HG02943 (cell line): ENCODE results near the gene BANP.
"Not testable (repeated sequence)": the region's sequence is repeated elsewhere in the genome, so short reads cannot be mapped to it uniquely, and the experiment has no call there.

ENCODE experiments used
- ATAC-seq: cut with Tn5 transposase; IDR thresholded peaks from one replicate; pipeline ENCODE4 v1.9.1; 2021; ENCODE audit warnings: mild to moderate bottlenecking, low read depth, moderate library complexity; ENCODE audit not compliant: unreplicated experiment

Gene BANP

DNA sequence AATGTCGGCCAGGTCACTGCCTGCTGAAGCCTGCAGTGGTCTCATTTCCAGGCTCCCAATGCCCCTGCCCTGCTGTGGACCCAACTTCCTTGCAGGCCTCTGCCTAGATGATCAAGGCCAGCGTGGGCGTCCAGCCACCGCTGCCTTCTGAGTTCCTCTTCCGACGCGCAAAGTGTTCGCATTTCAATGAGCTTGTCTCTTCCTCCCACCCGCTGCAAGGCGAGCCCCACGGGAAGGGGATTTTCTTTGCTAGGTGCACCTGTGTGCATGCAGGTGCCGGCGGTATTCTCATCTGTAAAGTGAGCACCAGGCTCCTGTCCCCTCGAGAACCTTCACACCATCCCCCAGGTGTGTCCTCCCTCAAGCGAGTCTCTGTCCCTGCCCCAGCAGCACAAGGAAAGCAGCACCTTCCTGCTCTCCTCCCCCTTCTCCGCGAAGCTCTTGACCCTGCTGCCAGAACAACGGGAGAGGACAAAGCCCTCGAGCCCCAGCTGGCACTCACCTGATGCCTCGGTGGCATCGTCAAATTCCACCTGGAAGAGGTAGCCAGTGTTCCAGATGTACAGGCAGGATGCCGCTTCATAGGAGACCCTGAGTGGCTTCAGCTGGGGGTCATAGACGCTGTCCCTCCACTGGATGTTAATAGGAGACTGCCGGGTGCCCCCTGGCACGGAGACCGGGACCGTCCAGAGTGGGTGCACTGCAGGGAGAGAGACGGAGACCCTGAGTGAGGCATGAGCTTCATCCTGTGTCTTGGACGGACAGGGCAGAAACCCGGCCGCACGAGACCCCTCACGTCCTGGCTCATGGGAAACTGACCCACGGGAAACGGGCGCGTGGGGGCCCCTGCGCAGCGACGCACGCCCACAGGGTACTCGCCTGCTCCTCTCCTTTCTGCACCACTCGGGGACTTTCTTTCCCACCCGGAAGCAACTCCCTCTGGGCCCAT is 24.7 kb upstream of the BANP start:
- ATAC-seq, result no peak

DNA sequence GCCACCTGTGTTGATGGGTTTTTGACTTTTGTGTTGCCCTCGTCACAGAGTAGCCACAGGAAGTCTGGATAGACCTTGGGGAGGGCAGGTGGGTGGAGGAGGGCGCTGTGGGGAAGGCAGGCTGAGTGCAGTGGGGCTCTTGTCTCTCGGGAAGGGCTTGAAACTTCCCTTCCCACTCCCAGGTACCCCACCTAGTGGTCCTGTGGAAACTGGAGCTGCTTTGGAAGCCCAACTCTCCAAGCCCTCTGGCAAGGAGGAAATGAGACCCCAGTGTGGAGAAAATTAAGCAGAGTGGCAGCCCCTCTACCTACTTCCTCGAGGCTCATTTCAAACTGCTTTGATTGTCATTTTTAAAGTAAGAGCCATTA is 24.1 kb upstream of the BANP start:
- ATAC-seq, result no peak

- ATAC-seq, result no peak
Observed at GRCh38 chr16:87929986-87930385, 21.2 kb upstream of the BANP start.

GRCh38 chr16:87930456-87930855 is 20.8 kb upstream of the BANP start:
- ATAC-seq, result no peak

GRCh38 chr16:87931504-87931903 is 19.7 kb upstream of the BANP start:
- ATAC-seq, result no peak

DNA sequence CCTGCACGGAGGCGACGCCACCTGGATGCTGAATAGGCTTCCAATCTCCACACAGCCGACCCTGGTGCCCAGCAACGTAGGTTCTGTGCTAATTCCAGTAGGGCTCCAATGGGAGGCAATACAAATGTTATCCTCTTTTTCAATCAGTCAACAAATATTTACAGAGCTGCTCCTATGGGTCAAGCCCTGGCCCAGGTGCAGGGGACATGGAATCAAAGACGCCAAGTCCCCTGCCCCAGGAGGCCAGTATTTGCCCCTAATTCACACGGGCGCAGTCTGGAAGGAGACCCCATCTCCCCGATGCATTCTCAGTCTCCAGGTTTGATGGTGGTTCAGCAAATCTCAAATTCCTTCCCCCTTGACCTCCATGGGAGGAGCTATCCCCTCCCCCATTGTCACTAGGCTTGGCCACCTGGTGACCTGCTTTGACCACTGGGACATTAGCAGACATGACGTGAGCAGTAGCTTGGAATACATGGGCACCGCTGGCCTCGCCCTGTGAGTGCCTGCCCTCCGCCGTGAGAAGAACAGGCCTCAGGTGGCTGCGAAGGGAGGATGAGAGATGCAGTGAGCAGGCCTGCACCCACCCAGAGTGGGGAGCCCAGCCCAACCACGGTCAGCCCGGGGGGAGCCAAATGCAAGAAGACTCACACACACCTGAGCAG is 18.6 kb upstream of the BANP start:
- ATAC-seq, result not testable (repeated sequence)

DNA sequence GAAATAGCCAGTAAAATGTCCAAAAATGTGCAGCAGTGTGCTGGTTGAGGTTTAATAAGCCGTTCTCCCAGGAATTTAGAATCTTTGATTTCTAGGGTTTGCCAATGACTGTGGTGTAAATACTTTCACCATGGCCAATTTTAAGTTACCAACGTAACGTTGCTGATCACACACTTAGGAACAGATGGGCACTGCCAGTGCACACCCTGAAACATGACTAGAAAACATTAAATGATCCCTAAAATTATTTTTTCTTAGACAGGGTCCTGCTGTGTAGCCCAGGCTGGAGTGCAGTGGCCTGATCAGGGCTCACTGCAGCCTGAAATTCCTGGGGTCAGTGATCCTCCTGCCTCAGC is 18.1 kb upstream of the BANP start:
- ATAC-seq, result no peak

DNA sequence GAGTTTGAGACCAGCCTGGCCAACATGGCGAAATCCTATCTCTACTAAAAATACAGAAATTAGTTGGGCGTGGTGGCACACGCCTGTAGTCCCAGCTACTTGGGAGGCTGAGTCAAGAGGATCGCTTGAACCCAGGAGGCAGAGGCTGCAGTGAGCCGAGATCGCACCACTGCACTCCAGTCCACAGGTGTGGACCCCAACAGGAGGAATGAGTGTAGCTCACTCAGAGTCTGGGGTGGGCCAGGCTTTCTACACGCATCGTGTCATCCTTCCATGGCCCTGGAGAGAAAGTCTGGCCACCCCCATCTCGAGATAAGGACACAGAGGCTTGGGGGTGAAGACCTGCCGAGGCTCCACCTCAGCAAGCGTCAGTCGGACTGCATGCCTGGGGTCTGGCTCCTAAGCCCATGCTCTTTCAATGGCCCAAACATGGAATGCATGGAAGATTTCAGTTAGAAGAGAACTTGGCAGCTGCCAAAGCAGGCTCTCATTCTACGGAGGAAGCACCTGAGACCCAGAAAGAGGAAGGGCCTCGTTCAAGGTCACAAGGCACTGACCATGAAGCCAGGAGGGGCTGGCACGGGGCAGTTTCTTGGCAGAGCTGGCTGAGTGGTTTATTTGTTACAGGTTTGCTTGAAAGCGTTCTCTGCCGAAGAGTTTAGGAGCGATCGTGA is 16.3 kb upstream of the BANP start:
- ATAC-seq, result not testable (repeated sequence)

GRCh38 chr16:87936016-87936374 is 15.2 kb upstream of the BANP start:
- ATAC-seq, result not testable (repeated sequence)

DNA sequence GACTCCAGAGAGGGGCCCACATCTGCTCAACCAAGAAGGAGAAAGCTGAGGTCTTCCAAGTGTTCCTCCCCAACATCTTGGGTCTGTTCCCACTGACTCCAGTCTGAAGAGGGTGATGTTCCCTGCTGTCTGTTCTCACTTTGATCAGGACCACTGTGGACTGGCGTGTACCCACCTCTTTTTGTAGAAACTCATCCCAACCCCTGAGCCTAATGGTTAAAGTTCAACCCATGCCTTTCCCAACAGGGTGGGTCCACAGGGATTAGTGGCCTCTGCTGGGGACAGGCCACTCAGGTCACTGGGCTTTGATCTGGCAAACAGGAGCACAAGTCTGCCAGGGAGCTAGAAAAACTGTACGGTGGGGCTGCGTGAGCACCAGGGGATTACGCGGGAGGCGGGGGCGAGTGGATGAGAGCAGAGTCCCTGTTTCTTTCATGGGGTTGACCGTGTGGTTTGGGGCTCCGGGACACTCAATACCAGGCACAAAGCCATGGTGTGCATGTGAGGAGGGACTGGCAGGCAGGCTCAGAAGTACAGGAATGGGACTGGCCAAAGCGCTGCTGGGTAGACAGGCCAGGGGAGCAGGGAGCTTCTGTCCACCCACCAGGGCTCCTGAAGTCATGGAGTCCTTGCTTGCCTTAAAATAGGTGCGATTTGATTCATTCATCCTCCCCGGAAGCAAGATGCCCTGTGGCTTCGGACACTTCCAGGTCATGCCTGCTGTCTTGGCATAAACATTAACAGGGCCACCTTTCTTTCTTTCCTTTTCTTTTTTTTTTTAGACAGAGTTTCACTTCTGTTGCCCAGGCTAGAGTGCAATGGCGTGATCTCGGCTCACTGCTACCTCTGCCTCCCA is 14.6 kb upstream of the BANP start, which contains the start of gene CA5A:
CA5A (minus strand) TSS at position 155 of the 856 bp plus-strand sequence; CDS start at position 76, 79 bp downstream.
- ATAC-seq, result no peak

GRCh38 chr16:87937231-87937542 is 14.0 kb upstream of the BANP start:
- not testable (repeated sequence) for ATAC-seq

DNA sequence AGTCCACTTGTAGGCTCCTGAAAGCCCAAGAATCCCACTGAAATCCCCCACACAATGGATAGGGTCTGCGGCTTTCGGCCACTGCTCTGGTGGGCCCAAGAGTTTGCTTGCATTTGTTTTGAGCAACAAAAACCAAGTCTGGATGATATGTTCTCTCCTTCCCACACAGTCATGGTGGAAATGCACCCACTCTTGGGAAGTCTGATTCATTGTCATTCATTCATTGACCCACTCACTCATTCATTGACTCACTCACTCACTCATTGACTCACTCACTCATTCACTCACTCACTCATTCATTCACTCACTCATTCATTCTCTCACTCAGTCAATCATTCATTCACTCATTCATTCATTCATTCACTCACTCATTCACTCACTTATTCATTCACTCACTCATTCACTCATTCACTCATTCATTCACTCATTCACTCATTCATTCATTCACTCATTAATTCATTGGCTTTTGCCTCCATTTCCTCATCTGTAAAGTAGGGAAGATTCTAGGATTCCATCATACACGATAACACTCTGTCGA is 12.8 kb upstream of the BANP start:
- ATAC-seq, result no peak

DNA sequence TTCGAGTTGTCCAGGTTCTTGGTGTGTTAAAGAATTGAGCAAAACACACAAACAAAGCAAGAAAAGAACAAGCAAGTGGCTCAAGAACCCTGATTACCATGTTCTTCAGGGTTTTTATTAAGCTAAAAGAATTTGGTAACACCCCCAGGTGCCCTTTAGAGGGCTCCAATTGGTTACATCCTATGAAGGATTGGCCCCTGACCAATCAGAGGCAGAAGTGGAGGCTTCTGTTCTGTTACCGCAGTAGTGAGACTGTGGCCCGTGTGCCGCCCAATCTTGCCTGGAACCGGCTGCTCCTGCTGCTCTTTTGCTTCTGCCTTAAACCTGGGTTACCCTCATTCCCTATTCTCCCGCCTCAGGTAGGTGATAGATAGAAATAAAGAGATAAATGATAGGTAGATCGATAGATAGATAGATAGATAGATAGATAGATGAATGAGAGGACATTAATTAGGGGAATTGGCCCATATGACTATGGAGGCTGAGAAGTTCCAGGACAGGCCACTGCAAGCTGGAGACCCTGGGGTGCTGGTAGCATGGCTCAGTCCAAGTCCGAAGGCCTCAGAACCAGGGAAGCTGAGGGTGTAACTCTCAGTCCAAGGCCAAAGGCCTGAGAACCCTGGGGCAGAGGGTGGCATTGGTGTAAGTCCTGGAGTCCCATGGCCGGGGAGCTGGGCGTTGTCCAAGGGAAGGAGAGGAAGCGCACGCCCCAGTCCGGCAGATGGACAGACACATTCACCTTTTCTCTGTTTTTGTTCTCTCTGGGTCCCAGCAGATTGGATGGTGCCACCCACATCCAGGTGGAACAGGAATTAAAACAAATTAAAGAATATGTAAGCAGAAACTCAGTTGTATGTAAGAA is 11.4 kb upstream of the BANP start:
- ATAC-seq, result no peak

GRCh38 chr16:87942680-87943079 is 8.6 kb upstream of the BANP start:
- no peak for ATAC-seq

DNA sequence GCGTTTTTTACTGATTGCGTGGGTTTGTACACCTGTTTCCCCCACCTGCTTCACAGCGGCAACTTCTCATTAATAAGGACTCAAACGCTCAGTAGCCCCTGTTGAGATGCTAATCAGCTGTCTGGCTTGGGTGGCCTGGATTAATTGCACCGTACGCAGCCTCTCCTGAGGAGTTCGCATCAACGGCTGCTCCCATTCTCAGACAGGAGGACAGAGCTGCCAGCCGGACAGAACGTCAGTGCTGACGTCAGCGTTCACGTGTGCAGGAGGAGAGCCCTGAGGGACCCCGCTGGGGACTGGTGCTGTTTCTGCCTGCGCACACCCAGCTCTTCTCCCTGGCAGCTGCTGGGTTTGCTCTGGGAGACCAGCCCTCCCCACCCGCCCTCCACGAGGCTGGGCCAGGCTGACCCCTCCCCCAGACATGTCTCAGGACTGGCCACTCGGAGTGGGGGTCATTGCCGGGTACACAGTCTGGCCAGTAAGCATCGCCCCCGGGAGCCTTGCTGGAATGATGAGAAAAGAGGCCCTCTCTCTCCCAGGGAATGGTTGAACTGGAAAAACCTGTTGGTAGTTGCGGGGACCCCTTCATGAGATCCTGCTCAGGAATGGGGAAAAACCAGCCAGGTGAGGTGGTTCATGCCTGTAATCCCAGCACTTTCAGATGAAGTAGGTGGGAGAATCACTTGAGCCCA is 5.7 kb upstream of the BANP start:
- no peak for ATAC-seq

DNA sequence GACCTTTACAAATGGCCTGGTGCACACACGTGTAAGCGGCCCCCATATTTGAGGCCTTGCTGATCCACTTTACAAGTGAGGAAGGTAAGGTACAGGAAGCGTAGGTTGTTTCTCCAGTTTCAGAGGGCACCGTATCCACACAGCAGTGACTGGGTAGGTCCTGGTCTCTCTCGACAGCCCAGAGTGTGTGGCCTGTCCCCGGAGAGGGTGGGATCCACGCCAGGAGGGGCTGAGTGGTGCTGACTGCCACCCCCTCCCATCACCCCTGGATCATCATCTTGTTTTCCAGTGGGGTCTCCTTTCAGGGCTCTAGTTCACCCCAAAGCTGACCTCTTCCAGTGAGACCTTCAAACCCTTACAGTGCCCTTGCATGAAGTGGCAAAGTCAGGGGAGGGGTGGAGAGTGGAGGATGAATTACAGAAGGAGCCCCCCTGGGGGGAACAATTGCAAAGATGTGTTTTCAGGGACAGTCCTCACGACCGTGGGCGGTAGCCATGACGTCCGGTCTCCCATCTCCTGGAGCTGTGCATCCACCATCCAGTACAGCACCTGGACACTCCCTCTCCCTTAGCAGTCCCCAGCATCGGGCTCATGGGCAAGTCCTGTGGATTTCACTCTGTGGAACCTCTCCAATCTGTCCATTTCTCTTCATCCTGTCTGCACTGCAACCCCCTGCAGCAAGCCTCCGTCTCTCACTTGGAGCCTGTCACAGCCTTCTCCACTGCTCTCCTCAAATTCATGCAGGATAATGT is 4.5 kb upstream of the BANP start:
- ATAC-seq, result no peak

- no peak for ATAC-seq
Observed at GRCh38 chr16:87947356-87948118, 3.7 kb upstream of the BANP start.
